Immature natural killer cell (primary cell): ENCODE results near the gene LHB. TPM values are rescaled to one million over a fixed set of nuclear protein-coding genes. Genes with fewer than 3 reads are reported as not detected.

ENCODE experiments used
- DNase-seq, 3 donors: peaks; one replicate each; pipeline ENCODE4 v3.0.0; 2022; ENCODE audit warnings: mixed read lengths in 1 of 3
- H3K27ac Mint-ChIP-seq, 6 donors: one replicate each; pipeline ENCODE4 v1.8.0; 2020; ENCODE audit warnings: mixed read lengths in 6 of 6, mild to moderate bottlenecking in 5 of 6, inconsistent platforms in 4 of 6, moderate library complexity in 3 of 6
- H3K27me3 Mint-ChIP-seq, 3 donors: one replicate each; pipeline ENCODE4 v1.8.0; 2020 to 2021; ENCODE audit warnings: low read depth in 3 of 3, mild to moderate bottlenecking in 3 of 3, mixed read lengths in 3 of 3, moderate library complexity in 3 of 3, inconsistent platforms in 1 of 3
- H3K36me3 Mint-ChIP-seq, 3 donors: one replicate each; pipeline ENCODE4 v1.8.0; 2020; ENCODE audit warnings: mixed read lengths in 3 of 3, inconsistent platforms in 2 of 3, mild to moderate bottlenecking in 2 of 3
- H3K4me1 Mint-ChIP-seq, 2 donors: one replicate each; pipeline ENCODE4 v1.8.0; 2020; ENCODE audit warnings: inconsistent platforms in 2 of 2, mild to moderate bottlenecking in 2 of 2, mixed read lengths in 2 of 2, moderate library complexity in 1 of 2
- H3K4me3 Mint-ChIP-seq, 5 donors: one replicate each; pipeline ENCODE4 v1.8.0; 2020; ENCODE audit warnings: mild to moderate bottlenecking in 5 of 5, mixed read lengths in 5 of 5, inconsistent platforms in 3 of 5, moderate library complexity in 3 of 5
- H3K9me3 Mint-ChIP-seq, 6 donors: one replicate each; pipeline ENCODE4 v1.8.0; 2020; ENCODE audit warnings: mild to moderate bottlenecking in 6 of 6, mixed read lengths in 6 of 6, inconsistent platforms in 4 of 6, moderate library complexity in 3 of 6
- polyA plus RNA-seq, 3 donors: library from polyadenylated mRNA; unstranded; fragments of 300-500 nt; fragmentation: Illumina TruSeq; gene quantifications; one replicate each; pipeline ENCODE4 v1.2.3, GENCODE V29; 2021

The LHB gene
- polyA plus RNA-seq, 3 donors from 2014 or later = not detected

- H3K4me3 Mint-ChIP-seq = no peak overlapping the region
- peaks cover 0 to 4% (median 1%) of the 10 kb centered on the region in 3 donors for H3K27me3 Mint-ChIP-seq
- peaks cover 0 to 7% (median 4%) of the 10 kb centered on the region in 3 donors for H3K36me3 Mint-ChIP-seq
- H3K27ac Mint-ChIP-seq = no peak overlapping the region
- H3K9me3 Mint-ChIP-seq = no peaks in the 10 kb centered on the region
- peaks cover 11 to 16% of the 10 kb centered on the region in 2 donors for H3K4me1 Mint-ChIP-seq
- DNase-seq = no peak
Observed at GRCh38 chr19:49014123-49014869, 2.6 kb downstream of the LHB start.

DNA sequence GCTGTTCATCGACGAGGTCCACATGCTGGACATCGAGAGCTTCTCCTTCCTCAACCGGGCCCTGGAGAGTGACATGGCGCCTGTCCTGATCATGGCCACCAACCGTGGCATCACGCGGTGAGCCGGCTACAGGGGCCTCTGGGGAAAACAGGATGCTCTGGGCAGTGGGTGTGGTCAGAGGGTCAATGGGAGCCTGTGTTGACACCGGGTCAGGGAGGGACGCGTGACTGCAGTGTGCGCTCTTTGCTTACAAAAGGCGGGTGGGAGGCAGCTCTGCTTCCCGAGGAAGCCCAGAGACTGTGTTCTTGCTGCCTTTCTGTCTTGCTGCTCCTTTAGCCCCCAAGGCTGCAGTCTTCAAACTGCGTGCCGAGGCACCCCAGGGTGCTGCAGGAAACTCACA lies 5.7 kb downstream of the LHB start:
- Mint-ChIP-seq H3K27ac (no peak overlapping the region), H3K36me3 (peaks cover 0 to 12% (median 4%) of the 10 kb centered on the region in 3 donors), H3K4me3 (no peak overlapping the region), H3K4me1 (no peaks in the 10 kb centered on the region), H3K27me3 (peaks cover 0 to 1% (median 0%) of the 10 kb centered on the region in 3 donors), H3K9me3 (no peaks in the 10 kb centered on the region)
- DNase-seq = no peak

- Mint-ChIP-seq H3K36me3 (peaks cover 0 to 12% (median 4%) of the 10 kb centered on the region in 3 donors), H3K9me3 (no peaks in the 10 kb centered on the region), H3K27me3 (peaks cover 0 to 1% (median 0%) of the 10 kb centered on the region in 3 donors), H3K4me3 (no peak overlapping the region), H3K27ac (peak overlapping the region in 1 of 6 donors; percentile 69), H3K4me1 (no peaks in the 10 kb centered on the region)
- DNase-seq = no peak
Observed at GRCh38 chr19:49010453-49010852, 6.4 kb downstream of the LHB start.

GRCh38 chr19:49009828-49010227 lies 7.1 kb downstream of the LHB start:
- Mint-ChIP-seq H3K36me3 (peaks cover 0 to 15% (median 5%) of the 10 kb centered on the region in 3 donors), H3K27me3 (peaks cover 0 to 1% (median 0%) of the 10 kb centered on the region in 3 donors)
- no peak for DNase-seq

DNA sequence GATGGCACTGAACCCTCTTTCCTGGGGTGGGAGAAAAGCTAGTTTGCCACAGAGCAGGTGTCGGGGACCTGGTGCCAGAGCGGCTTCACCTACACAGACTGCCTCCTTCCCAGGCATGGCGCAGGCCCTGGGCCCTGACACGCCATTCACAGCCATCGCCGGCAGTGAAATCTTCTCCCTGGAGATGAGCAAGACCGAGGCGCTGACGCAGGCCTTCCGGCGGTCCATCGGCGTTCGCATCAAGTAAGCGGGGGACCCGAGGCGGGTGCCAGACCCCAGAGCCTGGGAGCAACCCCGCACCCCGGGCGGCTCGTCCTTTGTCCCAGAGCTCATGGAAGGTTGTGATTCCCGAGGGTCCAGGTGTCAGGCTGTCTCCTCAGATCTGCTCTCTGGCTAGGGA lies 10.0 kb downstream of the LHB start:
- H3K4me3 Mint-ChIP-seq = no peak overlapping the region
- DNase-seq = no peak
- peaks cover 0 to 1% (median 0%) of the 10 kb centered on the region in 3 donors for H3K27me3 Mint-ChIP-seq
- H3K27ac Mint-ChIP-seq = no peak overlapping the region
- peaks cover 3 to 21% (median 11%) of the 10 kb centered on the region in 3 donors for H3K36me3 Mint-ChIP-seq
- no peaks in the 10 kb centered on the region for H3K9me3 Mint-ChIP-seq
- H3K4me1 Mint-ChIP-seq = no peaks in the 10 kb centered on the region

More at GRCh38 chr19:49009828-49010227, 7.1 kb downstream of the LHB start:
- no peak overlapping the region for H3K4me3 Mint-ChIP-seq
- H3K27ac Mint-ChIP-seq = no peak overlapping the region
- H3K4me1 Mint-ChIP-seq = no peaks in the 10 kb centered on the region
- no peaks in the 10 kb centered on the region for H3K9me3 Mint-ChIP-seq

DNA sequence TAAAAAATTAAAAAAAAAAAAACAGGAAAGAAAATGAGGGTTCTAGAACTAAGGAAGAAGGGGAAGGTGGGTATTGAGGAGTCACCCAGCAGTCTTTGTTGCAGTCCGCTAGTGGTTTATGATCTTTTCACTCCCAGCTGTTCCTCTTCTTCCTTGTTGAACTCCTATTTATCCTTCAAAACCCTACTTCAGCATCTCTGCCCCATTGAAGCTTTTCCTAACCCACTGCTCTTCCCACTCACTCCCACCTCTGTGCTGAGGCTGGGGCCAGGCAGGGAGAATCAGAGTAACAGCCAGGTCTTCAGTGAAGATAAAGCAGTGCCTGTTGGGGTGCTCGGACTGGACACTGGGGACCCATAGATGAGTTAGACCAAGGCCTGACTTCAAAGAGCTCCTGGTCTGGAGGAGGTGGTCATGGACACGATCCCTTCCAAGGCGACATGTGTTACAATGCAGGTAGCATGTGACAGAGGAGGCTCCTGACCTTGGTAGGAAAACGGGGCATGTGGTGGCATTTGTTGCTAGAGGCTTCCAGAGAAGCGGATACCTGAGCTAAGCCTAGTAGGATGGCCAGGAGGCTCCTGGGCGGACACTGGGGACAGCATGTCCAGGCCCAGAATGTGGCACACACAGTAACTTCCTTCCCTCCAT lies 11.8 kb downstream of the LHB start:
- Mint-ChIP-seq H3K9me3 (no peaks in the 10 kb centered on the region), H3K4me3 (no peak overlapping the region), H3K36me3 (peaks cover 3 to 17% (median 7%) of the 10 kb centered on the region in 3 donors), H3K27me3 (peaks cover 0 to under 1% (median 0%) of the 10 kb centered on the region in 3 donors), H3K27ac (no peak overlapping the region), H3K4me1 (no peaks in the 10 kb centered on the region)
- no peak for DNase-seq

DNA sequence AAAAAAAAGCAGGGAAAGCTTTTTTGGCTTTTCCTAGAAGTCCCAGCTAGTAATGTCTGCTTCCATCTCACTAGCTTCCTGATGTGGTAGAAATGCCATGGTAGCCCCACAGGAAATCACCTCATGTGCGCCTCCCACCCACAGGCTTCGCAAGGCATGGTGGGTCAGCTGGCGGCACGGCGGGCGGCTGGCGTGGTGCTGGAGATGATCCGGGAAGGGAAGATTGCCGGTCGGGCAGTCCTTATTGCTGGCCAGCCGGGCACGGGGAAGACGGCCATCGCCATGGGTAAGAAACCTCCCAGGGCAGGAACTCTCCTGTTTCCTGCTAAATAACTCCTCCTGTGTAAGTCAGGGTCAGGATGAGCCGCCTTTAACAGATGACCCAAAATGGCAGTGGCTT lies 12.8 kb downstream of the LHB start:
- Mint-ChIP-seq H3K27ac (no peak overlapping the region), H3K4me1 (peaks cover 1 to 8% of the 10 kb centered on the region in 2 donors), H3K36me3 (peaks cover 3 to 14% (median 7%) of the 10 kb centered on the region in 3 donors), H3K9me3 (no peaks in the 10 kb centered on the region), H3K27me3 (no peaks in the 10 kb centered on the region), H3K4me3 (no peak overlapping the region)
- DNase-seq = no peak

- peak; percentile 29 to 49 (median 34) for DNase-seq
- H3K4me1 Mint-ChIP-seq = peaks cover 8 to 21% of the 10 kb centered on the region in 2 donors
- no peak overlapping the region for H3K4me3 Mint-ChIP-seq
- H3K27me3 Mint-ChIP-seq = no peaks in the 10 kb centered on the region
- H3K36me3 Mint-ChIP-seq = peaks cover 3 to 6% (median 4%) of the 10 kb centered on the region in 3 donors
- no peaks in the 10 kb centered on the region for H3K9me3 Mint-ChIP-seq
- no peak overlapping the region for H3K27ac Mint-ChIP-seq
Observed at GRCh38 chr19:48999481-49000325, 17.2 kb downstream of the LHB start.

GRCh38 chr19:48997972-48998371 lies 18.9 kb downstream of the LHB start:
- peak overlapping the region in 1 of 6 donors; percentile 21 for H3K27ac Mint-ChIP-seq
- H3K9me3 Mint-ChIP-seq = no peaks in the 10 kb centered on the region
- H3K4me3 Mint-ChIP-seq = no peak overlapping the region
- DNase-seq = peak in 2 of 3 donors; percentile 14 to 30
- peaks cover 0 to 5% (median 4%) of the 10 kb centered on the region in 3 donors for H3K27me3 Mint-ChIP-seq
- peaks cover 18 to 33% of the 10 kb centered on the region in 2 donors for H3K4me1 Mint-ChIP-seq
- no peaks in the 10 kb centered on the region for H3K36me3 Mint-ChIP-seq

DNA sequence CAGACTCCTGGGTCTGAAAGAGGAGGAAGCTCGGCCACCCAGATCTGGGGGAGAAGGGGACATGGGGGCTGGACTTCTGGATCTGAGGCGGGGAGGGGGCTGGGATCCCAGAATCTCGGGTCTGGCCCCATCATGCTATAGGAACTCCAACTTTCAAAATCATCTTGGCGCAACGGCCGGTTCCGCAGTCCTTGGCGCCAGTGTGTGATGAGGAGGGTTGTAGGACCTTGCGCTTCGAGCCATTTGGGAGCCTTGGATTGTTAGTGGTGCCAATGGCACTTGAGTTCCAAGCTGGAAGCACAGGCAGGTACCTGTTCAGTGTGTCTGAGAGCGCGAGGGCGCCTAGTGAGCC lies 22.9 kb downstream of the LHB start:
- peaks cover 0 to 4% (median 0%) of the 10 kb centered on the region in 3 donors for H3K36me3 Mint-ChIP-seq
- DNase-seq = no peak
- H3K9me3 Mint-ChIP-seq = no peaks in the 10 kb centered on the region
- peak overlapping the region; percentile 90 to 99 (median 96) for H3K27ac Mint-ChIP-seq
- H3K4me1 Mint-ChIP-seq = peaks cover 27 to 38% of the 10 kb centered on the region in 2 donors
- peak overlapping the region; percentile 91 to 99 (median 95) for H3K4me3 Mint-ChIP-seq
- H3K27me3 Mint-ChIP-seq = peaks cover 4 to 5% (median 5%) of the 10 kb centered on the region in 3 donors

DNA sequence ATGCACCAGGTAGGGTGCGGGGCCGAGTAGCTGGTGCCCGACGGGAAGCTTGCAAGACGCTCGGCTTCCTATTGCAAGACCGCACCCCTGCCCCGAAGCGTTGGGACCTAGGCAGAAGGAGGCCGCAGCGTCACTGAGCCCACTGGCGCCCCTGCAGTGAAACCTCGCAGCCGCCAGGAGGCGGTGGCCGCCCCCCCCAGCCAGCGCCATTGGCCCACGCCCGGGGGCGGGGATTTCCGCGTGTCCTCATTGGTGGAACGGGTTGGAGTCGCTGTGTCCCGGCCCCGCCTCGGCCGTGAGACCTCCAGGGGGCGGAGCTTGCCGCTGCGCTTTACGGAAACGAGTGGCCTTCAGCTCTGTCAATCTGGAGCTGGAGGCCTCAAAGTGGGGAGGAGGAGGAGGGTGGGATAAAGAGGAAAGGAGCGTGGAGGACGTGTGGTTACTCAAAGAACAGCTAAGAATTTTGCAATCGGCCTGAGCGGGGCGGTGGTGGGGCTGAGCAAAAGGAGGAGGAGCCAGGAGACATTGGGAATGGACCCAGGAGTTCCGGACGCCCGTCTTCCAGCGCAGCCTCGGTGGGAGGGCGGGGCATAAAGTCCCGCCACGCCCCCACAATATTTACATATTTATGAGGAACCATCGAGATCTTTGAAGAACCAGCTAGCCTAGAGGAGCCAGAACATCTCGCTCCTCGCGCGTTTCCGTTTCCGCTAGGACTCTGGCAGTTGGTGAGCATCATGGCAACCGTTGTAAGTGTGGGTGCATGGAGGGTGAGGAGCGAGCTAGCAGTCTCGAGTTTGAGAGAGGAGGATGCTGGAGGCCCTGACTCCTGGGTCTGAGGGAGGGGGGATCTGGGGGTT lies 23.5 kb downstream of the LHB start, which contains the start of the genes GYS1 and RUVBL2:
Gene GYS1 (minus strand): TSS at position 135 of the 860 bp plus-strand sequence. CDS start 197 bp downstream, outside the sequence.
Gene RUVBL2 (plus strand): TSS at position 713 of the 860 bp plus-strand sequence. CDS start 25 bp downstream, at position 738.
- peak; percentile 99 to 100 (median 100) for DNase-seq
- Mint-ChIP-seq H3K27ac (peak within 1 kb of the TSS; percentile 90 to 99 (median 96)), H3K27me3 (peaks cover 4 to 5% (median 5%) of the 10 kb centered on the region in 3 donors), H3K36me3 (peaks cover 4 to 8% (median 5%) of the 10 kb centered on the region in 3 donors), H3K4me1 (peaks cover 27 to 38% of the 10 kb centered on the region in 2 donors), H3K9me3 (no peaks in the 10 kb centered on the region), H3K4me3 (peak within 1 kb of the TSS; percentile 91 to 99 (median 95))

DNA sequence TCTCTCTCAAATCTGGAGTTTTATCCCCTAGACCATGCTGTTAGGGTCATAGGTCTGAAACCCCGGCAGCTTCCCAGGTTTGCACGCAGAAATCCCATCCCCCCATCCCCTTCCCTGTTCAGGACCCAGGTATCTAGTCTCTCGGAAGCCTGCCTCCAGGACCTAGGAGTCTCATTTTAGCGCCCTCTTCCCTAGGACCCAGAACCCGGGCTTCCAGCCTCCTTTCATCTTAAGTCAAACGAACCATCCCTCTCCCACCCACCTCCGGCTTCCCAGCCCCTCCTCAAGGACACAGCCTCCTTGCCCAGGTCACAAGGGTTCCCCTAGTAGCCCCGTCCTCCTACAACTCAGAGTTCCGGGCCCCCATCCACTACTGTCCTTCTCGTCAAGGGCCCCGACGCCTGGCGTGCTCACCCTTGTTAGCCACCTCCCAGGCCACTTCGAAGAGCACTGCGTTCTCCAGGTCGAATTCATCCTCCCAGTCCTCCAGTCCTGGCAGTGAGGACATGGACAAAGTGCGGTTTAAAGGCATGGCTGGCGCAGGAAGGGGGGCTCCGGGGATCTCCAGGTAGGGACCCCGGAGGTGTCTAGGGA lies 24.2 kb downstream of the LHB start:
- Mint-ChIP-seq H3K4me3 (peak overlapping the region; percentile 91 to 99 (median 95)), H3K4me1 (peaks cover 27 to 34% of the 10 kb centered on the region in 2 donors), H3K36me3 (peaks cover 4 to 12% (median 7%) of the 10 kb centered on the region in 3 donors), H3K9me3 (no peaks in the 10 kb centered on the region), H3K27ac (peak overlapping the region; percentile 83 to 99 (median 94)), H3K27me3 (peaks cover 4 to 5% (median 5%) of the 10 kb centered on the region in 3 donors)
- no peak for DNase-seq
